Measurements from ENCODE around the gene COL11A2.

The COL11A2 gene

GRCh38 chr6:33190504-33191107 lies 1.7 kb downstream of the COL11A2 start:
- H3K9me3 ChIP-seq (ENCODE audit: control insufficient read depth, insufficient read depth, low read depth, low read length), result no peaks in the 10 kb centered on the region
- peaks cover 15% of the 10 kb centered on the region for H3K36me3 ChIP-seq (ENCODE audit: control insufficient read depth, insufficient read depth, low read length)
- H3K27ac ChIP-seq (ENCODE audit: low read depth, low read length), result no peak overlapping the region
- H3K4me1 ChIP-seq (ENCODE audit: control insufficient read depth, insufficient read depth, low read length), result peaks cover 8% of the 10 kb centered on the region; the same call in 1 of the 2 replicates
- no peak overlapping the region for H3K4me3 ChIP-seq (ENCODE audit: low read depth, low read length)
- H3K9ac ChIP-seq (ENCODE audit: low read length), result no peak overlapping the region
- peaks cover 76% of the 10 kb centered on the region for H3K27me3 ChIP-seq (ENCODE audit: control insufficient read depth, insufficient read depth, low read length)

GRCh38 chr6:33189625-33190448 lies 2.4 kb downstream of the COL11A2 start:
- Histone ChIP-seq H3K9me3 (ENCODE audit: control insufficient read depth, insufficient read depth, low read depth, low read length) (no peaks in the 10 kb centered on the region), H3K36me3 (ENCODE audit: control insufficient read depth, insufficient read depth, low read length) (peaks cover 7% of the 10 kb centered on the region), H3K27ac (ENCODE audit: low read depth, low read length) (no peak overlapping the region), H3K9ac (ENCODE audit: low read length) (no peak overlapping the region), H3K4me1 (ENCODE audit: control insufficient read depth, insufficient read depth, low read length) (peaks cover 8% of the 10 kb centered on the region; the same call in 1 of the 2 replicates), H3K4me3 (ENCODE audit: low read depth, low read length) (no peak overlapping the region), H3K27me3 (ENCODE audit: control insufficient read depth, insufficient read depth, low read length) (peaks cover 77% of the 10 kb centered on the region)

- H3K27ac ChIP-seq (ENCODE audit: low read depth, low read length), result no peak overlapping the region
- no peaks in the 10 kb centered on the region for H3K9me3 ChIP-seq (ENCODE audit: control insufficient read depth, insufficient read depth, low read depth, low read length)
- peaks cover 84% of the 10 kb centered on the region for H3K27me3 ChIP-seq (ENCODE audit: control insufficient read depth, insufficient read depth, low read length)
- H3K9ac ChIP-seq (ENCODE audit: low read length), result no peak overlapping the region
- peaks cover under 1% of the 10 kb centered on the region for H3K36me3 ChIP-seq (ENCODE audit: control insufficient read depth, insufficient read depth, low read length)
- peaks cover 8% of the 10 kb centered on the region; the same call in 1 of the 2 replicates for H3K4me1 ChIP-seq (ENCODE audit: control insufficient read depth, insufficient read depth, low read length)
- no peak overlapping the region for H3K4me3 ChIP-seq (ENCODE audit: low read depth, low read length)
Measured at GRCh38 chr6:33189164-33189563, 3.1 kb downstream of the COL11A2 start.

- Histone ChIP-seq H3K27me3 (ENCODE audit: control insufficient read depth, insufficient read depth, low read length) (peaks cover 76% of the 10 kb centered on the region), H3K27ac (ENCODE audit: low read depth, low read length) (no peak overlapping the region), H3K9ac (ENCODE audit: low read length) (no peak overlapping the region), H3K4me3 (ENCODE audit: low read depth, low read length) (no peak overlapping the region), H3K36me3 (ENCODE audit: control insufficient read depth, insufficient read depth, low read length) (no peaks in the 10 kb centered on the region), H3K4me1 (ENCODE audit: control insufficient read depth, insufficient read depth, low read length) (peaks cover 8% of the 10 kb centered on the region; the same call in 1 of the 2 replicates), H3K9me3 (ENCODE audit: control insufficient read depth, insufficient read depth, low read depth, low read length) (no peaks in the 10 kb centered on the region)
Measured at GRCh38 chr6:33187809-33188208, 4.5 kb downstream of the COL11A2 start.

GRCh38 chr6:33185654-33186187 lies 6.5 kb downstream of the COL11A2 start:
- Histone ChIP-seq H3K9ac (ENCODE audit: low read length) (no peak overlapping the region), H3K27ac (ENCODE audit: low read depth, low read length) (no peak overlapping the region), H3K4me3 (ENCODE audit: low read depth, low read length) (no peak overlapping the region), H3K4me1 (ENCODE audit: control insufficient read depth, insufficient read depth, low read length) (no peaks in the 10 kb centered on the region), H3K27me3 (ENCODE audit: control insufficient read depth, insufficient read depth, low read length) (peaks cover 55% of the 10 kb centered on the region), H3K36me3 (ENCODE audit: control insufficient read depth, insufficient read depth, low read length) (no peaks in the 10 kb centered on the region), H3K9me3 (ENCODE audit: control insufficient read depth, insufficient read depth, low read depth, low read length) (no peaks in the 10 kb centered on the region)

- no peaks in the 10 kb centered on the region for H3K4me1 ChIP-seq (ENCODE audit: control insufficient read depth, insufficient read depth, low read length)
- H3K27me3 ChIP-seq (ENCODE audit: control insufficient read depth, insufficient read depth, low read length), result peaks cover 50% of the 10 kb centered on the region
- H3K4me3 ChIP-seq (ENCODE audit: low read depth, low read length), result no peak overlapping the region
- H3K36me3 ChIP-seq (ENCODE audit: control insufficient read depth, insufficient read depth, low read length), result no peaks in the 10 kb centered on the region
- no peaks in the 10 kb centered on the region for H3K9me3 ChIP-seq (ENCODE audit: control insufficient read depth, insufficient read depth, low read depth, low read length)
- H3K9ac ChIP-seq (ENCODE audit: low read length), result no peak overlapping the region
- no peak overlapping the region for H3K27ac ChIP-seq (ENCODE audit: low read depth, low read length)
Measured at GRCh38 chr6:33185190-33185589, 7.1 kb downstream of the COL11A2 start.

GRCh38 chr6:33183071-33183683 lies 9.1 kb downstream of the COL11A2 start:
- Histone ChIP-seq H3K27me3 (ENCODE audit: control insufficient read depth, insufficient read depth, low read length) (peaks cover 31% of the 10 kb centered on the region), H3K27ac (ENCODE audit: low read depth, low read length) (no peak overlapping the region), H3K9ac (ENCODE audit: low read length) (no peak overlapping the region), H3K9me3 (ENCODE audit: control insufficient read depth, insufficient read depth, low read depth, low read length) (no peaks in the 10 kb centered on the region), H3K36me3 (ENCODE audit: control insufficient read depth, insufficient read depth, low read length) (no peaks in the 10 kb centered on the region), H3K4me1 (ENCODE audit: control insufficient read depth, insufficient read depth, low read length) (no peaks in the 10 kb centered on the region), H3K4me3 (ENCODE audit: low read depth, low read length) (no peak overlapping the region)

GRCh38 chr6:33181141-33181540 lies 11.1 kb downstream of the COL11A2 start:
- H3K36me3 ChIP-seq (ENCODE audit: control insufficient read depth, insufficient read depth, low read length), result no peaks in the 10 kb centered on the region
- no peaks in the 10 kb centered on the region for H3K9me3 ChIP-seq (ENCODE audit: control insufficient read depth, insufficient read depth, low read depth, low read length)
- H3K27ac ChIP-seq (ENCODE audit: low read depth, low read length), result no peak overlapping the region
- no peaks in the 10 kb centered on the region for H3K4me1 ChIP-seq (ENCODE audit: control insufficient read depth, insufficient read depth, low read length)
- peaks cover 12% of the 10 kb centered on the region; the same call in 1 of the 2 replicates for H3K27me3 ChIP-seq (ENCODE audit: control insufficient read depth, insufficient read depth, low read length)
- no peak overlapping the region for H3K4me3 ChIP-seq (ENCODE audit: low read depth, low read length)
- H3K9ac ChIP-seq (ENCODE audit: low read length), result no peak overlapping the region

GRCh38 chr6:33178755-33179475 lies 13.4 kb downstream of the COL11A2 start:
- Histone ChIP-seq H3K9ac (ENCODE audit: low read length) (no peak overlapping the region), H3K4me1 (ENCODE audit: control insufficient read depth, insufficient read depth, low read length) (no peaks in the 10 kb centered on the region), H3K9me3 (ENCODE audit: control insufficient read depth, insufficient read depth, low read depth, low read length) (no peaks in the 10 kb centered on the region)

GRCh38 chr6:33177552-33178446 lies 14.5 kb downstream of the COL11A2 start:
- no peaks in the 10 kb centered on the region for H3K4me1 ChIP-seq (ENCODE audit: control insufficient read depth, insufficient read depth, low read length)
- no peak overlapping the region for H3K9ac ChIP-seq (ENCODE audit: low read length)
- no peaks in the 10 kb centered on the region for H3K9me3 ChIP-seq (ENCODE audit: control insufficient read depth, insufficient read depth, low read depth, low read length)
- H3K4me3 ChIP-seq (ENCODE audit: low read depth, low read length), result no peak overlapping the region
- H3K27me3 ChIP-seq (ENCODE audit: control insufficient read depth, insufficient read depth, low read length), result peaks cover 9% of the 10 kb centered on the region; the same call in 1 of the 2 replicates
- H3K27ac ChIP-seq (ENCODE audit: low read depth, low read length), result no peak overlapping the region
- H3K36me3 ChIP-seq (ENCODE audit: control insufficient read depth, insufficient read depth, low read length), result no peaks in the 10 kb centered on the region

More at GRCh38 chr6:33178755-33179475, 13.4 kb downstream of the COL11A2 start:
- H3K27me3 ChIP-seq (ENCODE audit: control insufficient read depth, insufficient read depth, low read length), result peaks cover 9% of the 10 kb centered on the region; the same call in 1 of the 2 replicates
- no peak overlapping the region for H3K4me3 ChIP-seq (ENCODE audit: low read depth, low read length)
- H3K36me3 ChIP-seq (ENCODE audit: control insufficient read depth, insufficient read depth, low read length), result no peaks in the 10 kb centered on the region
- H3K27ac ChIP-seq (ENCODE audit: low read depth, low read length), result no peak overlapping the region
